ENCODE results near the gene LILRA1.
"Not testable (repeated sequence)": the region's sequence is repeated elsewhere in the genome, so short reads cannot be mapped to it uniquely, and the experiment has no call there.

LILRA1 gene

DNA sequence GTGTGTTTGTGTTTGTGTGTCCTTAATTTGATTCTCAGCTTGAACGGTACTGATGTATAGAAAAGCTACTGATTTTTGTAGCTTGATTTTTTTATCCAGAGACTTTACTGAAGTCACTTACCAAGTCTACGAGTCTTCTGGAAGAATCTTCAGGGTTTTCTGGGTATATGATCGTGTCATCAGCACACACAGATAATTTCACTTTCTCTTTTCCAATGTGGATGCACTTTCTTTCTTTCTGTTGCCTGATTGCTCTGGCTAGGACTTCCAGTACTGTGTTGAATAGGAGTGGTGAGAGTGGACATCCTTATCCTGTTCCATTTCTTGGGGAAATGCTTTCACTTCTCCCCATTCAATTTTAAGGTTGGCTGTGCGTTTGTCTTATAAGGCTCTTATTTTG, 29.0 kb downstream of the LILRA1 start:
- no peak overlapping the region for H3K27ac ChIP-seq

DNA sequence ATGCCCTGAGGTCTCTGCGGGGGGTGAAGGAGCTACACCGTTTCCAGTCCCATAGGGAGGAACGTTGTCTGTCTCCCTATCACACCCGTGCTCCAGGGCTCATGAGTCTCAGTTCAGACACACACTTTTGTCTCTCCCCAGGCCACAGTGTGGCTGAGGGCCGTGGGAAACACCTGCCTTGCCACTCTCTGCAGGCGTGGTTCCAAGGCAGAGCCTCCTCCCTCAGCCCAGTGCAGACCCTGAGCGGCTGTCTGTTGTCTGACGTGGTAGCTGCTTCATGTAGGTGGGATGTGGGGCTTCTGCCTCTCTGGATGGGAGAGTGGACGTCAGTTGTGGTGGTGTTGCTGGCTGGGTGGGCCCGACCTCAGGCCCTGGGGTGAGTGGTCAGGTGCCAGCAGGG, 30.8 kb downstream of the LILRA1 start:
- not testable (repeated sequence) for DNase-seq (ENCODE audit: low read depth, low spot score); H3K27ac ChIP-seq

More for the DNA sequence above, 29.0 kb downstream of the LILRA1 start:
- no peak for DNase-seq (ENCODE audit: low read depth, low spot score)

GRCh38 chr19:54624934-54625730, 31.7 kb downstream of the LILRA1 start:
- not testable (repeated sequence) for DNase-seq (ENCODE audit: low read depth, low spot score); H3K27ac ChIP-seq

DNA sequence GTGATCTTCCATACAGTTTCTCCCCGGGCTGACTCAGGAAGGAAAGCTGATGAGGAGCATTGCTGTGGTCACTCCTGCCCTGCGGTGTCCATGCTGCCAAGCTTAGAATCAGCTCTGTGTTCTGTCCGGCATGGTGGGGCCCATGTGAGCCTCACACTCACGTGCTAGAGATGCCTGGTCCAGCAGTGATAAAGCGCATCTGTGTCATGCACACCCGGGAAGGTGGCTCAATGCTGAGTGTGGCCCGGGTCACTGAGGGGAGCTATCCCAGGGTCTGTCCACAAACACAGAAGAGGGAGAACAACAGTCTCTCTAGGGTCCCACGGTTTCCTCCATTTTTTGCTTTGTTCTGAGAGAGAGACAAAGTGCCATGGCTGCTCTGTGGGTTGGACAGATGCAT, 33.3 kb downstream of the LILRA1 start:
- H3K27ac ChIP-seq: no peak overlapping the region
- no peak for DNase-seq (ENCODE audit: low read depth, low spot score)

DNA sequence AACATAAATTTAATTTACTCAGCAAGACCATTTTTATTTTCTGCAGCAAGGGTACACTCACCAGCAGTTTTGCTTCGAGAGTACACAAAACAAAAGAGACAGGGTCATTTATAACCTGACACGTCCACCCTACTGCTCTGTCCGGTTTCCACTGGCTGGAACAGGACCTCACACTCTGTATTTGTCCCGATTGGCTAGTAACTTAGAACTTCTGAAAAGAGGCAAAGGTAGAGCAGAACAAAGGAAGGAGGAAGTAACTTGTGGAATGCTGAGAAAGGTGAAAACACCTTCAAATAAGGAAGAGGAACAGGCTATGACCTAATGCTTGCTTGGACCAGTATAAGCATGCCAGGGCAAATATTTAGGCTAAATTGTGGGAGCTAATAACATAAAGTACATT, 34.5 kb downstream of the LILRA1 start:
- DNase-seq (ENCODE audit: low read depth, low spot score): not testable (repeated sequence)
- H3K27ac ChIP-seq: peak overlapping the region; percentile 19

DNA sequence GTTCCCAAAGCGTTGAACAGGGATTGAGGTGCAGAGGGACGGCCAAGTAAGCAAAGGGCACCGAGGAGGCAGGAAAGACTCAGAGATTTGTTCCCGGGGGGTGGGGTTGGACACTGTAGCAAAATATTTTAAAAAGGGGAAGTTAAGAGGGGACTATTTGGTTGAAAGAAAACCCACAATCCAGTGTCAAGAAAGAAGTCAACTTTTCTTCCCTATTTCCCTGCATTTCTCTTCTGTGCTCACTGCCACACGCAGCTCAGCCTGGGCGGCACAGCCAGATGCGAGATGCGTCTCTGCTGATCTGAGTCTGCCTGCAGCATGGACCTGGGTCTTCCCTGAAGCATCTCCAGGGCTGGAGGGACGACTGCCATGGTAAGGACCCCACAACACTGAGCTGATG, 36.8 kb downstream of the LILRA1 start, which contains the start of gene LILRB1:
Gene LILRB1, plus strand, starts transcription at position 223 of the 400 bp plus-strand sequence. CDS start 590 bp downstream, outside the sequence.
- not testable (repeated sequence) for H3K27ac ChIP-seq; DNase-seq (ENCODE audit: low read depth, low spot score)

DNA sequence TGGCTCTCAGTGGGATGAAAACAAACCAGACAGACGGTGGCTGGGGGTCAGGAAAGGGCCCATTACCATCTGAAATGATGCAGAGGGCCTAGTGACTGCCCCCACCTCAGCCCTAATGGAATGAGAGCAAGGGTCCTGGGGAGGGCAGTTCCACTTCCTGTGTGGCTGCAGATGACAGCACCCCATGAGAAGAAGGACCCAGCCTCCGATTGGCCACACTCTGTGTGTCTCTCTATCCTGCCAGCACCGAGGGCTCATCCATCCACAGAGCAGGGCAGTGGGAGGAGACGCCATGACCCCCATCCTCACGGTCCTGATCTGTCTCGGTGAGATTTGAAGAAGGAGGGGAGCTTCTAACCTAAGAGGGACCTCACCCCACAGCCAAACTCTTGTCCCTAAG, 37.4 kb downstream of the LILRA1 start:
- no peak for DNase-seq (ENCODE audit: low read depth, low spot score)
- no peak overlapping the region for H3K27ac ChIP-seq

DNA sequence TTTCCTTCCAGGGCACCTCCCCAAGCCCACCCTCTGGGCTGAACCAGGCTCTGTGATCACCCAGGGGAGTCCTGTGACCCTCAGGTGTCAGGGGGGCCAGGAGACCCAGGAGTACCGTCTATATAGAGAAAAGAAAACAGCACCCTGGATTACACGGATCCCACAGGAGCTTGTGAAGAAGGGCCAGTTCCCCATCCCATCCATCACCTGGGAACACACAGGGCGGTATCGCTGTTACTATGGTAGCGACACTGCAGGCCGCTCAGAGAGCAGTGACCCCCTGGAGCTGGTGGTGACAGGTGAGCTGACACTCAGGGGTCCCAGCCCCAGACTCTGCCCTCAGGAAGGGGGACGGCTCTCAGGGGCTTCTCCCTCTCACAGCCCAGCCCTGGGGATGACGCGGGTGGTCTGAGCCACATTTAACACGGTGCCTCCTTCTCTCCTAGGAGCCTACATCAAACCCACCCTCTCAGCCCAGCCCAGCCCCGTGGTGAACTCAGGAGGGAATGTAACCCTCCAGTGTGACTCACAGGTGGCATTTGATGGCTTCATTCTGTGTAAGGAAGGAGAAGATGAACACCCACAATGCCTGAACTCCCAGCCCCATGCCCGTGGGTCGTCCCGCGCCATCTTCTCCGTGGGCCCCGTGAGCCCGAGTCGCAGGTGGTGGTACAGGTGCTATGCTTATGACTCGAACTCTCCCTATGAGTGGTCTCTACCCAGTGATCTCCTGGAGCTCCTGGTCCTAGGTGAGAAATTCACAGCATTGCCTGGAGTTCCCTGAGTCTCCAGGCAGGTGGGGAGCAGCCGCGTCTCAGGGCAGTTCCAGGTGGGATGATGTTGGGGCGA, 38.3 kb downstream of the LILRA1 start:
- not testable (repeated sequence) for H3K27ac ChIP-seq; DNase-seq (ENCODE audit: low read depth, low spot score)

GRCh38 chr19:54632517-54632916, 39.1 kb downstream of the LILRA1 start:
- DNase-seq (ENCODE audit: low read depth, low spot score); H3K27ac ChIP-seq: not testable (repeated sequence)

DNA sequence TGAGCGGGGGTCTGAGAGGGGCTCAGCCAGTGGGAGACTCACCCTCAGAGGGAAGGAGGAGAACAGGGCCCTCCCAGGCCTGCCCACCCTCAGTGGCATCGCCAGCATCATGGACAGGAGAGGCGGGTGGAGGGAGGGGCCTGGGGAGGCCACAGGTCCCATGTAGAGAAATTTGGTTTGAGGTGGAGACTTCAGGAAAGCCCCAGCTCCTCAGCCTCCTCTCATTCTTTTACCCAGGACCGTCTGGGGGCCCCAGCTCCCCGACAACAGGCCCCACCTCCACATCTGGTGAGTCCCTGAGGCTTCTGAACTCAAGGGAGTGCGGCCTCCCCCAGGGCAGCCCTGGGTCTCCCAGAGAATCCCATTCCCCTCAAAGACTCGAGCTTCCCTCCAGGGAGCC, 40.0 kb downstream of the LILRA1 start:
- DNase-seq (ENCODE audit: low read depth, low spot score): no peak

GRCh38 chr19:54636081-54636480, 42.6 kb downstream of the LILRA1 start:
- DNase-seq (ENCODE audit: low read depth, low spot score); H3K27ac ChIP-seq: not testable (repeated sequence)

More for the DNA sequence above, 40.0 kb downstream of the LILRA1 start:
- H3K27ac ChIP-seq: no peak overlapping the region

GRCh38 chr19:54638683-54639082, 45.3 kb downstream of the LILRA1 start:
- no peak for DNase-seq (ENCODE audit: low read depth, low spot score)
- H3K27ac ChIP-seq: no peak overlapping the region

DNA sequence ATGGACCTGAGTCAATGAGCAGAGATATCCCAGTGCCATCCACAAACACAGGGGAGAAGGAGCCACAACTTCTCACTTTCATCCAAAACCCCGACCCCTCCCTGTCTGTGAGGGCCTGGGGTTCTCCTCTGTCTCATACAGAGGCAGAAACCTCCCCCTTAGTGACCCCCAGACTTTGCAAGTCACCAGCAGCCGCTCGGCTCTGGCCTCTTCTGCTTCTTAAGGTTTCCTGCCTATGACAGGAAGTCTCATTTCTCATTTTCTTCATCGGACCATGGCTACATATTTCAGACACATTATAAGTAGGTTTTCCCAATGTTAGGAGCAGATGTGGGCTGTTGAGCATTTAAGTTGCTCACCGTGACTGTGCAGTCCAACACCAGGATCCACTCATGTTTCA, 49.5 kb downstream of the LILRA1 start:
- not testable (repeated sequence) for DNase-seq (ENCODE audit: low read depth, low spot score); H3K27ac ChIP-seq

GRCh38 chr19:54643583-54643982, 50.2 kb downstream of the LILRA1 start:
- not testable (repeated sequence) for H3K27ac ChIP-seq; DNase-seq (ENCODE audit: low read depth, low spot score)

DNA sequence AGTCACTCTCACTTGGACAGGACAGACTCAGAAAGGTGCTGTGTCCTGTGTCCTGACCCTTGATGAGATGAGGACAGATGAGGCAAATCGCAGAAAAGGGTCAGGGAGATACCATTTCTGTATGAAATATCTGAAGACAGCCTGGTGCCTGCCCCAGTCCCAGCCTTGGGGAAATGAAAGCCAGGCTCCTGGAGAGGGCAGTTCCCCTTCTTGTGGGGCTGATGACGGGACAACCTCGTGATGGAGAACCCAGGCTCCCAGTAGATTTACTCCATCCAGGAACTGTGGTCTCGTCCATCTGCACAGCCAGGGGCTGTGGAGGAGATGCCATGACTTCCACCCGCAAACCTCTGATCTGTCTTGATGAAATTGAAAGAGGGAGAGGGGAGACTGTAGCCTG, 50.6 kb downstream of the LILRA1 start:
- H3K27ac ChIP-seq: no peak overlapping the region
- no peak for DNase-seq (ENCODE audit: low read depth, low spot score)

DNA sequence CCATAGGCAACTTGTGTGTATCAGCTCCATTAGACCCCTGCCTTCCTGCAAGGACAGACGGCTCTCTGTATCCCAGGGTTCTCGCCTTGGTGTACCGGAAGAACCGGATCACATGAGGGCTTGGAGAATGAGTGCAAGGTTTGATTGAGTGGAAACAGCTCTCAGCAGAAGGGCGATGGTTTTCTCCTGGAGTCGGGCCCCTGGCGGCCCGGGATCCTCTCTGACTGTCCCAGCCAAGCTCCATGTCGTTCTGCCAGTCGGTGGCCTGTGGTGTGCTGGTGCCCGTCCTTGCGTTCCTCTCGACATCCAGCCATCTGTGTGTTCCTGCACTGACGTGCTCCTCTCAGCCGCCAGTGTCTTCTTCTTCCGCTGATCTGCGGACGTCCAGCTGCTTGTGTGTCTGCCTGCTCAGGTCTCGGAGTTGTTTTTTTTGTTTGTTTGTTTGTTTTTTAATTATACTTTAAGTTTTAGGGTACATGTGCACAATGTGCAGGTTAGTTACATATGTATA, 53.0 kb downstream of the LILRA1 start:
- DNase-seq (ENCODE audit: low read depth, low spot score): no peak
- no peak overlapping the region for H3K27ac ChIP-seq

- DNase-seq (ENCODE audit: low read depth, low spot score): no peak
- no peak overlapping the region for H3K27ac ChIP-seq
Observed at GRCh38 chr19:54648129-54648528, 54.7 kb downstream of the LILRA1 start.

GRCh38 chr19:54650108-54650655, 56.8 kb downstream of the LILRA1 start:
- H3K27ac ChIP-seq: no peak overlapping the region
- no peak for DNase-seq (ENCODE audit: low read depth, low spot score)
